Suppressor macrophage treated with lipopolysaccharide for 4 hours (primary cell): ENCODE results near the gene NBL1.

ENCODE experiments used
- DNase-seq: peaks from one replicate; pipeline ENCODE4 v3.0.0-alpha.2; 2020

The NBL1 gene

DNA sequence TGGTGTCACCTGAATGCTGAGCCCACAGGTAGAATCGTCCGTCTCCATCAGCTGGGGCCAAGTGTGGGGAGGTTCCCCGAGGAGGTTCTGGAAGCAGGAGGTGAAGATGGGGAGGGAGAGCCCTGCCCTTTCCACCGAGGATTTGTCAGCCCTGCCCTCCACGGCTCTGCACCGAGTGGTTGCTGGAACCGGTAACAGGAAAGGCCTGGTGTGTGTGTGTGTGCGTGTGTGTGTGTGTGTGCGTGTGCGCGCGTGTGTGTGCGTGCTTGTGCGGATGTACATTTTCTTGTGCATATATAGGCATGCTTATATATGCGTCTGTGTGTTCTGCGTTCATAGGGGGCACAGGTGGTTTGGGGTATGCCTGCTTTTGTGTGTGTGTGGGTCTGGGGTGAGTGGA is 3.5 kb downstream of the NBL1 start:
- no peak for DNase-seq

DNA sequence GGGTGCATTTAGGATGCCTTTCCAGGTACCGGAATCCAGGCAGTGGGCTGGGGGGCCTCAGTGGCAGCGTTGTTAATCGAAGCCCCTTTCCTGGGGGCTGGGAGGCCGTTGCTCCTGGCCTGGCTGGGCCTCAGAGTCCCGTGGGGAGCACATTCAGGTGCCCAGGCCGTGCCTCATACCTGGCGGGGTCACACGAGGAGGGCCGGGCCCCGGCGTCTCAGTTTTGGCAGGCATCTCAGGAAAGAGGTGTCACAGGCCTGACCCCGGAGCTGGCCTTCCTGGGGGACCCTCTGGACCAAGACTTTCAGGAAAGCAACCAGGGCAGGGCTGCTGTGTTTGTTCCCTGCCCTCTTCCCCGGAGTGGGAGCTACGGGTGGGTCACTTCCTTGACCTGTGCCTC is 4.1 kb downstream of the NBL1 start:
- DNase-seq, result no peak

DNA sequence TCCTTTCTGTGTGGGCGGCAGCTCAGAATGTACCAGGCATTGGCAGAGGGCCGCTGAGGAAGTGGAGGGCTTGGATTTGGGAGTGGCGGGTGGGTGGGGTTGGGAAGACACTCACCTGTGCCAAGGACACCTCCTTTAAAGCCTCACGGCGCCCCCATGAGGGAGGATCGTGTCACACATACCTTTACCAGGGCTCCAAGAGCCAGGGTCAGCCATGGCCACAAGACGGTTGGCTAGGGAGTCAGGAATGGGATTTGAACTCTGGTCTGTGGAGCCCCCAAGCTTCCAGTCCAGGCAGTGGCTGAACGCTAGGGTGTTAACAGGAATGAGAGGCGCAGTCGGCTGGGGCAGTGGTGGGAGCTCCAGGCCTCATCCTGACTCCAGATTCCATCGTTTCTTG is 4.6 kb downstream of the NBL1 start:
- no peak for DNase-seq

DNA sequence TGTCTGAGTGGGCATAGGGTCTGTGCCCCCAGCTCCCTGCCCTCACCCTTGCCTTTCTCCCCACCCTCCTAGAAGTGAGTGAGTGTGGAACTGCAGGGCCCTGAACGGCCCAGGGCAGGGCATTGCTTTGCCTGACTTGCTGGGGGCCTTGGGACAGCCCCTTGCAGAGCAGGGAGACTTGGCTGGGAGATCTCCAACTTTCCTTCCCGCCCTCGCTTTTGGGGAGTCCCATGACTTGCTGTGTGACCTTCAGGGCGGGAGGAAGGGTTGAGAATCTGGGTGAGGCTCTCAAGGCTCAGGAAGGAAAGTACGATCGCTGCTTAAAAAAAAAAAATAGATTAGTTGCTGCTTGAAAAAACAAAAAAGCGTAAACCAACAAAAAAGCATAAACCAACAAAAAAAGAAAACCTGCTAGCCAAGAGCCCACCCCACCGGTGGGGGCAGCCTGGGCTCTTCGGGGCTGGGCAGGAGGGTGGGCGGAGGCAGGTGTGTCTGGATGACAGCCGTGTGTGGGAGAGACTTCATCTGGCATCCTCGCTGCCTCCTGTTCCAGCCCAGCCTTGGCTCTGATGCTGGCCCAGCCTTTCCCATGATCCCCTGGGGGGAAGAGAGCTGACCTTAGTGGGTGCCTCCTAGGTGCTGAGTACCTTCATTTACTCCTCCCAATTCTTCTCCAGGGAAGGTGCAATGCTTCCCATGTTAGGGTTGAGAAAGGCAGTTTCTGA is 6.5 kb downstream of the NBL1 start:
- no peak for DNase-seq

DNA sequence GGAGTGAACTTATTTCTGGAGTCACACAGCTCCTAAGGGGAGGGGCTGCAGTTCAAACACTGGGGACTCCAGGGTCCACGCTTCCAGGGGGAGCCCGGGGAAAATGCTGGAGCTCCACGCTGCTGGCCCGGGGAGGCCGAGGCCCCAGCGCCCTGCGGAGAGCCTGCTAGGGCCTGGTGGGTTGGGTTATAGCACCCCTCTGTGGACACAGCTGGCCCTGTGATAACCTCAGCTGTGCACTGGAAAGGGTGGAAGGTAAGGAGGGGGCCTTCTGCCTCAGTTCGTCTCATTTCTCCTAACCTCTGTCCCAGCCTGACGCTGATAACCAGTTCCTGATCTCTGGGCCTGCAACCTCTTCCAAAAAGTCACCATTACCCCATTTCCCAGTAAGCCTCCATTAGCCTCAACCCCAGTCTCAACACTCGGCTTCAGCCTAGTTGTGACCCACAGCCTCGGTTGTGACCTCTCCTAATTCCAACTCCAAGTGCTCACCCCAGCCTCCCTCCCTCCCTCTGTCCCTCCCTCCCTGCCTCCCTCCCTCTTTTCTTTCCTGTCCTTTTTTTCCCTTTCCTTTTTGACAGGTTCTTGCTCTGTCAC is 7.1 kb downstream of the NBL1 start:
- peak; percentile 57 for DNase-seq

DNA sequence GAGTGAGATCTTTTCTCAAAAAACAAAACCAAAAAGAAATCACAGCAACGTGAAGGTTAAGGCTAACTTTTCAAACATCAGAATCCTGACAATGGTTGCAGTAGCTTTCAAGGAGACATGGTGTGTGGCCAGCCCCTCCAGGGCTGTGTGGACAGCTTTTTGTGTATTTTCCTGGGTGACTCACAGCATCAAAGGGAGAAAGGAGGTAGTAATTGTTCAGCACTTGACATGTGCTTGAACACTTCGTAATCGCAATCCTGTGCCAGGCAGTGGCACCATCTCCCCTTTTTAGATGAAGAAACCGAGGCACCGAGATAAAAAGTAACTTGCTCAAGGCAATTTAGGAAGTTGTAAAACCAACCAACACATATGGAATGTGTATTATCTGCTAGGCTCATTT is 10.3 kb downstream of the NBL1 start:
- no peak for DNase-seq

DNA sequence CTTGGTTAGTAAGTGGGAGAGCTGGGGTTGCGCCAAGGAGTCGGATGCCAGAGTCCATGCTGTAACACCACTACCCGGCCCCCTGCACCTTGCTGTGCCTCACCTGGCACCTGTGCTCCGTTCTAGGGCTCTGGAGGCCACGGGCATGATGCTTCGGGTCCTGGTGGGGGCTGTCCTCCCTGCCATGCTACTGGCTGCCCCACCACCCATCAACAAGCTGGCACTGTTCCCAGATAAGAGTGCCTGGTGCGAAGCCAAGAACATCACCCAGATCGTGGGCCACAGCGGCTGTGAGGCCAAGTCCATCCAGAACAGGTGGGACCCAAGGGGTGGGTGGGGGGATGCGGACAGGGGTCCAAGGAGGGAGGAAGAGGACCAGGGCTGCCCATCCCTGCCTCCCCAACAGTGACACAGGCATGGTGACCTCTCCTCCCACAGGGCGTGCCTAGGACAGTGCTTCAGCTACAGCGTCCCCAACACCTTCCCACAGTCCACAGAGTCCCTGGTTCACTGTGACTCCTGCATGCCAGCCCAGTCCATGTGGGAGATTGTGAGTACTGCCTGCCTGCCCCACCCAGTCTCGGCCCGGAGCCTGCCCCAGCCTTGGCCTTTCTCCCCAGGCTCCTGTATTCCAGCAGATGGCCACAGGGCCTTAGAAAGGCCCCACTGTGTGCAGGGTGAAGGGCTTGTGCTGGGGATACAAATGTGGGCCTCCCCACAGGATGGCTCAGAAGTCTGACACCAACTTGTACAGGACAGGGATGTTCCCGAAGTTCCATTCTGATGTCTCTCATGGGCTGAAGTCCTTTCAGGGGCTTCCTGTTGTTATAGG is 11.0 kb downstream of the NBL1 start:
- no peak for DNase-seq

DNA sequence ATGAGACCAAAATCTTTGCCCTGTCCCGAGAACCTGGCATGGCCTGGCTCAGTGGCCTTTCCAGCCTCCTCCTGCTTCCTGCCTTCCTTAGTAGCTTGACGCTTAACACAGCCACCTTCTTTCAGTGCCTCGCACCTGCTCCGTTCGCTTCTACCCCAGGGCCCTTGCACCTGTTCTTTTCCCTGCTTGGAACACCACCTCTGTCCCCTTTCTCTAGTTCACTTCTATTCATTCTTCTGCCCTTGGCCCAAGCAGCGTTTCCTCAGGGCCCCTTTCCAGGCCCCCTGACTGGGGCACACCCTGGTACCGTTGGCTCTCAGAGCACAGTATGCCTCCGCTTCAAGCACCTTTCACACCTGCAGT is 11.6 kb downstream of the NBL1 start:
- DNase-seq, result no peak

DNA sequence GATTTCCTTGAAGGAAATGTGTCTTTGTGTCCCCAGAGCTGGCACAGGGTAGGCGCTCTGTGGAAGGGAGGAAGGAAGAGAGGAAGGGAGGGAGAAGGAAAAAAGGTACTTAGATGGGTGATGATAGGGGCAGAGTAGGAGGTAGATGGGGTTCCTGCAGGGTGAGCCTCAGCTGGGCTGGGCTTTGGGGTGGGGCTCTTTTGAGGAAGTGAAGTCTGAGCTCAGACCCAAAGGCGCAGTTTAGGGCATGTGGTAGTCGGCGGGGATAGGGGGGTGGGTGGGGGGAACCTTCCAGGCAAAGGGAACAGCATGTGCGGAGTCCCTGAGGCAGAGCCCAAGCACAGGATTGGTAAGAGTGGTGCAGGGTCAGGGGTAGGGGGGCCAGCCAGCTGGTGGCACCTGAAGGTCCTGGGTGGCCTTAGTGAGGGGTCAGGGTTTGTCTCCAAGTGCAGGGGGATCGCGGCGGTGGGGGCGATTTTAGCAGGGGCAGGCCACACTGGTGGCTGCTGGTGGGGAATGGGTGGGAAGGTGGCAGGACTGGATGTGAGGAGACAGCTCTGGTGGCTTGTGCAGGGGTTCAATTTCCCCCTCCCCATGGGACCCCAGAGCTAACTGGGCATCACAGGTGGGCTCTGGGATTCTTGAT is 12.1 kb downstream of the NBL1 start:
- DNase-seq, result no peak

DNA sequence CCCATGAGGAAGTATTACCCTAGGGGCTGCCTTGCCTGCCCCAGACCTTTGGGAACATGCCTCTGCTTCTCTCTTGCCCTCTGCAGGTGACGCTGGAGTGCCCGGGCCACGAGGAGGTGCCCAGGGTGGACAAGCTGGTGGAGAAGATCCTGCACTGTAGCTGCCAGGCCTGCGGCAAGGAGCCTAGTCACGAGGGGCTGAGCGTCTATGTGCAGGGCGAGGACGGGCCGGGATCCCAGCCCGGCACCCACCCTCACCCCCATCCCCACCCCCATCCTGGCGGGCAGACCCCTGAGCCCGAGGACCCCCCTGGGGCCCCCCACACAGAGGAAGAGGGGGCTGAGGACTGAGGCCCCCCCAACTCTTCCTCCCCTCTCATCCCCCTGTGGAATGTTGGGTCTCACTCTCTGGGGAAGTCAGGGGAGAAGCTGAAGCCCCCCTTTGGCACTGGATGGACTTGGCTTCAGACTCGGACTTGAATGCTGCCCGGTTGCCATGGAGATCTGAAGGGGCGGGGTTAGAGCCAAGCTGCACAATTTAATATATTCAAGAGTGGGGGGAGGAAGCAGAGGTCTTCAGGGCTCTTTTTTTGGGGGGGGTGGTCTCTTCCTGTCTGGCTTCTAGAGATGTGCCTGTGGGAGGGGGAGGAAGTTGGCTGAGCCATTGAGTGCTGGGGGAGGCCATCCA is 12.8 kb downstream of the NBL1 start:
- no peak for DNase-seq

DNA sequence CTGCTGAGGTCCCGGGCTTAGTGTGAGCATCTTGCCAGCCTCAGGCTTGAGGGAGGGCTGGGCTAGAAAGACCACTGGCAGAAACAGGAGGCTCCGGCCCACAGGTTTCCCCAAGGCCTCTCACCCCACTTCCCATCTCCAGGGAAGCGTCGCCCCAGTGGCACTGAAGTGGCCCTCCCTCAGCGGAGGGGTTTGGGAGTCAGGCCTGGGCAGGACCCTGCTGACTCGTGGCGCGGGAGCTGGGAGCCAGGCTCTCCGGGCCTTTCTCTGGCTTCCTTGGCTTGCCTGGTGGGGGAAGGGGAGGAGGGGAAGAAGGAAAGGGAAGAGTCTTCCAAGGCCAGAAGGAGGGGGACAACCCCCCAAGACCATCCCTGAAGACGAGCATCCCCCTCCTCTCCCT is 13.4 kb downstream of the NBL1 start:
- no peak for DNase-seq

DNA sequence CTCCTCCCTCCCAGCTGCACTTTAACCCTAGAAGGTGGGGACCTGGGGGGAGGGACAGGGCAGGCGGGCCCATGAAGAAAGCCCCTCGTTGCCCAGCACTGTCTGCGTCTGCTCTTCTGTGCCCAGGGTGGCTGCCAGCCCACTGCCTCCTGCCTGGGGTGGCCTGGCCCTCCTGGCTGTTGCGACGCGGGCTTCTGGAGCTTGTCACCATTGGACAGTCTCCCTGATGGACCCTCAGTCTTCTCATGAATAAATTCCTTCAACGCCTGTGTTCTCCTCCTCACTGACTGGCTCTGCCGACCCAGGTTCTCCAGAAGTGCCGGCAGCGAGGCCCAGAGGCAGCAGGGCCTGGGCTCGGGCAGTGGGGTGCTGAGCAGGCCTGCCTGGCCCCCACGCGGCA is 14.1 kb downstream of the NBL1 start:
- DNase-seq, result no peak

DNA sequence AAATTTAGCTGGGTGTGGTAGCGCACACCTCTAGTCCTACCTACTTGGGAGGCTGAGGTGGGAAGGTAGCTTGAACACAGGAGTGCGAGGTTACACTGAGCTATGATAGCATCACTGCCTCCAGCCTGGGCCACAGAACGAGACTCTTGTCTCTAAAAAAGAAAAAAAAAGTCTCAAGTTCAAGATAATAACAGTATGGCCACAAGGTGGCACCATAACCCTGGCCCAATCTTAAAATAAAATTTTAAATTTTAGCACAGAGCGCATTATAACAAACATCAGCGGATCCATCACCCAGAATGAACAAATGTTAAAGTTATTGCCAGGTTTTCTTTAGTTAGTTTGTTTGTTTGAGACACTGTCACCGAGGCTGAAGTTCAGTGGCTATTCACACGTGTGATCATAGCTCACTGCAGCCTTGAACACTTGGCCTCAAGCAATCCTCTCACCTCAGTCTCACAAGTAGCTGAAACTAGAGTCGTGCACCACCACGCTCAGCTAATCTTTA is 17.7 kb downstream of the NBL1 start:
- DNase-seq, result peak; percentile 65

DNA sequence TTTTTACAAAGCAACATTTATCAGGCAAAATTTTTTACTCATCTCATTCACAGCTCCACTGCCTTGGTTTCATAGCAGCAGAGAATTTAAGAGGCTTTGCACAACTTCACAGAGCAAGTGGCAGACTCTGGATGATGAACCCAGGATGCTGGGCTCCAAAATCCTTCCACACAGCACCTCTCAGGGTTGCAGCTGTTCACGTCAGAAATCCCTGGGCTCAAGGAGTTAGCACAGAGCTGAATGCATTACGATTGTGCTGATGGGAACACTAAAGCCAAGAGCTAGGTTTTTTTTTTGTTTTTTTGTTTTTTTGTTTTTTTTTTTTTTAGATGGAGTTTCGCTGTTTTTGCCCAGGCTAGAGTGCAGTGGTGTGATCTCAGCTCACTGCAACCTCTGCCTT is 18.2 kb downstream of the NBL1 start:
- no peak for DNase-seq

DNA sequence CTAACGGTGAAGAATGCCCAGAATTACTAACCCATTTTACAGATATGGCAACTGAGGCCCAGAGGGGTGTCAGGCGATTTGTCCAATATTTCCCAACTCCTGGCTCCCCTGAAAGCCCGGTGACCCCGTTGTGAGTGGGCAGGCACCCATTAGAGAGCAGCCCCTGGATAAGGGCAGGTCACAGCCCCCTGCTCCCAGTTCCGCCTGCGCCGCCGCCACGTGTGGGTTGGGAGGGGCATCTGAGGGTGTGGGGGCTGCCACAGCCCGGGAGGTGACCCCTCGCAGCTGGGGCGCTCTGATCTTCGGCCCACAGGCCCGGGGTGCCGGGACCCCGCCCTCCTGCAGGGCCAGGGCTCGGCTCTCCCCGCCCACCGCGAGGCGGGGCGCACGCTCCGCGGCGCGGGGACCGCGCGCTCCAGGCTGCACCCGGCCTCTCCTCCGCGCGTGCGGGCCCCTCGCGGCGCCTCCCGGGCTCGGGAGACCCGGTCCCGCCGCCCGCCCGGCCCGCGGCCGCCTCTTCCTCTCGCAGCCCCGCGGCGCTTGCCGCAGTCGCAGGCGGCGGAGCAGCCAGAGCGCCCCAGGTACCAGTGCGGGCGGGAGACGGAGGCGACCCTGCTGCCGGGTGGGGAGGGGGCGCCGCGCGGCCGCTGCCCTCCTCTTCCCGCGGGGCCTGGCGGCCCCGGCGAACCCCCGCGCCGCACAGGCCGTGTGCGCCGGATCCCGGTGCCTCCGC is 20.5 kb downstream of the NBL1 start, which contains the start of gene HTR6:
HTR6 (plus strand) TSS at position 423 of the 733 bp plus-strand sequence. CDS start 879 bp downstream, outside the sequence.
- no peak for DNase-seq

DNA sequence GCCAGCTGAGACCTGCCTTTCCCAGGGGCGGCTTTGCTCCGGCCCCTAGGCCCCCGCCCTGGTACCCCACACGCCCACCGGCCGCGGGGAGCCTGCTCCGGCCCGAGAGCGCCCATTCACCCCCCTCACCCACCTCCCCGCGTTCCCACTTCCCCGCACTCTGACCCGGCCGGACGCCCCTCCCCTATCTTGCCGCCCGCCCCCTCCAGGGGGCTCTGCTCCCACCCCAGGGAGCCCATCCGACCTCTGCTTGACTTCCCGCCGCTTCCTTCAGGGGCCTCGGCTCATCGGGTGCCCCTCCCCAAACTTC is 21.0 kb downstream of the NBL1 start:
- DNase-seq, result no peak

DNA sequence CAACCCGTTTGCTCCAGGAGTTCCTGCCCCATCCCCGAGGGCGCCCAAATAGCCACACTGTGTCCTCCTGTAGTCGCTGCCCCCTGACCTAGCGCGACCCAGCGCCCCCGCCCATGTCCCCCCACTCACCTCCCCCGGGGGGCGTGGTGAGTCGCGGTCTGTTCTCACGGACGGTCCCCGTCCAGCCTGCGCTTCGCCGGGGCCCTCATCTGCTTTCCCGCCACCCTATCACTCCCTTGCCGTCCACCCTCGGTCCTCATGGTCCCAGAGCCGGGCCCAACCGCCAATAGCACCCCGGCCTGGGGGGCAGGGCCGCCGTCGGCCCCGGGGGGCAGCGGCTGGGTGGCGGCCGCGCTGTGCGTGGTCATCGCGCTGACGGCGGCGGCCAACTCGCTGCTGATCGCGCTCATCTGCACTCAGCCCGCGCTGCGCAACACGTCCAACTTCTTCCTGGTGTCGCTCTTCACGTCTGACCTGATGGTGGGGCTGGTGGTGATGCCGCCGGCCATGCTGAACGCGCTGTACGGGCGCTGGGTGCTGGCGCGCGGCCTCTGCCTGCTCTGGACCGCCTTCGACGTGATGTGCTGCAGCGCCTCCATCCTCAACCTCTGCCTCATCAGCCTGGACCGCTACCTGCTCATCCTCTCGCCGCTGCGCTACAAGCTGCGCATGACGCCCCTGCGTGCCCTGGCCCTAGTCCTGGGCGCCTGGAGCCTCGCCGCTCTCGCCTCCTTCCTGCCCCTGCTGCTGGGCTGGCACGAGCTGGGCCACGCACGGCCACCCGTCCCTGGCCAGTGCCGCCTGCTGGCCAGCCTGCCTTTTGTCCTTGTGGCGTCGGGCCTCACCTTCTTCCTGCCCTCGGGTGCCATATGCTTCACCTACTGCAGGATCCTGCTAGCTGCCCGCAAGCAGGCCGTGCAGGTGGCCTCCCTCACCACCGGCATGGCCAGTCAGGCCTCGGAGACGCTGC is 21.7 kb downstream of the NBL1 start:
- DNase-seq, result no peak

DNA sequence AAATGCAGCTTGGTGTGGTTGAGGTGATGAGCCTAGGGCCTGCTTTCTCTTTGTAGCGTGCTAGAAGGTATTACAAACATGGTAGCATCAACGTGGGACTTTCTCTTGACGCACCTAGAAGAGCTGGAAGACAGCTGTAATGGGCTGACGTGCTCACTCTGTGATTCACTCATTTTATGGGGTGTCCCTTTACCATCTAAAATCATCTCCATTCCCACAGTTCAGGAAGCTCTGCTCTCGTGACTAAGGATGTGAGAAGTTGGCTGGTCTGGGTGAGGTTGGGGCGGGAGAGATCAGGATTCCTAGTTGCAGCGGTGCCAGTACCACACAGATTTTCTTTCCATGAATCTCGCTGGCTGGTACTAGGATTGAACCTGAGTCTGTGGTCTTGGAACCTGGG is 24.8 kb downstream of the NBL1 start:
- no peak for DNase-seq

DNA sequence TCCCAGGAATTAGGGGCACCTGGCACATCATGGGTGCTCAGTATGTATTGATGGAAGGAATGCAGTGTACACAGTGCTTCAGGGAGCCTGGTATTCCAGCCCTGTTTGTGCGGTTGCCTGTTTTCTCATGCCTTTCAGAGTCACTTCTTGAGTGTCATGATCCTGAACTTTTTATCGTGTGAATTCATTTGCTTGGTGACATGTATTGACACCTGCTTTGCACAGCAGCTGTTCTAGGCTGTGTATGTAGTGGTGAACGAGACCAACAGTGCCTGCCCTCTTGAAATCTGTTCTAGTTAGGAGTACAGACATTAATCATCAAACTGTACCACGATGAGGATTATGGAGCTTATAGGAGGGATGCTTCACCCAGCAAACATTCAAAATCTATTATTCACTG is 26.7 kb downstream of the NBL1 start:
- DNase-seq, result no peak

DNA sequence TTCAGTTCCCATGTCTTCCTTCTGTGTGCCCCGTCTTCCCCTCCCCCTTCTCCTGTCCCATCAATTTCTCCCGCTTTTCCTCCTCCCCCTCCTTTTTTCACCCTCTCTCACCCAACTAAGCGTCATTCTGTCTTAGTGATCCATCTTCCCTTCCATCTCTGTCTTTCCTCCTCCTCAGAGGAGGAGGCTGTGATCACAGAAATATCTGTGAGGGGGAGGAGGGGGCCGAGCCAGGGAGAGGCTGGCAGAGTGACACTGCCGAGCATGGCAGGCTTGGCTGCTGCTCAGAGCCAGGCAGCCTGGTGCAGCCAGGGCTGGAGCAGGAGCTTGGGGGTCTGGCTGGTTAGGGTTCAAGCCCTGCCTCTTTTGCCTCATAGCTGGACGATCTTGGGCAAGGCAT is 28.1 kb downstream of the NBL1 start:
- DNase-seq, result no peak

DNA sequence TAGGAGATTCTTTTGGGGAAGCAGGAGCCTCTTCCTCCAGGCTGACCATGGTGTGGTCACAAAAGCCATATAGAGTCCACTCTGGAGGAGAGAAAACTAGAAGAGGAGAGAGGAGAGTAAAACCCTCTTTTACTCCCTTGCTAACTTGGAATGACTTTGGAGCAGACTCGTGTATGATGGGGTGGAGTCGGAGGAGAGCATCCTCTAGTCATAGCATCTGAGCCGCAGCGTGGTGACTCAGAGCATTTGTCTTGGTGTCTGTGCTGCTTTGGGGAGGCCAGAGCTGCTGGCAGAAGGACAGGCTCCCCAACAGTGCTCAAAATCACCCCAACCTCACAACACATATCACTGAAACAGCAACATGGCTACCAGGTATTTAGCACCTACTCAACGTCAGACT is 31.7 kb downstream of the NBL1 start:
- no peak for DNase-seq
